Panc1 (cell line): ENCODE measurements around the gene GPR27.

Experiments used
- POLR2AphosphoS5 ChIP-seq: IDR thresholded peaks from 2 replicates; pipeline ENCODE4 v1.6.1; 2012; ENCODE audit warnings: mild to moderate bottlenecking, low read depth, low read length, moderate library complexity
- SIN3A ChIP-seq: IDR thresholded peaks from 2 replicates; pipeline ENCODE4 v1.6.1; 2012; ENCODE audit warnings: low read depth, mild to moderate bottlenecking, low read length, moderate library complexity, borderline replicate concordance; ENCODE audit not compliant: insufficient read depth
- TCF7L2 ChIP-seq: IDR thresholded peaks from 2 replicates; pipeline ENCODE4 v1.6.1; 2011; ENCODE audit warnings: mild to moderate bottlenecking, low read depth, low read length, inconsistent platforms
- TF ChIP-seq, protein P1 (sequence below): fragments of 450-650 bp; IDR thresholded peaks from 2 replicates; pipeline ENCODE4 v1.5.1; 2017; ENCODE audit warnings: mild to moderate bottlenecking

DNA sequence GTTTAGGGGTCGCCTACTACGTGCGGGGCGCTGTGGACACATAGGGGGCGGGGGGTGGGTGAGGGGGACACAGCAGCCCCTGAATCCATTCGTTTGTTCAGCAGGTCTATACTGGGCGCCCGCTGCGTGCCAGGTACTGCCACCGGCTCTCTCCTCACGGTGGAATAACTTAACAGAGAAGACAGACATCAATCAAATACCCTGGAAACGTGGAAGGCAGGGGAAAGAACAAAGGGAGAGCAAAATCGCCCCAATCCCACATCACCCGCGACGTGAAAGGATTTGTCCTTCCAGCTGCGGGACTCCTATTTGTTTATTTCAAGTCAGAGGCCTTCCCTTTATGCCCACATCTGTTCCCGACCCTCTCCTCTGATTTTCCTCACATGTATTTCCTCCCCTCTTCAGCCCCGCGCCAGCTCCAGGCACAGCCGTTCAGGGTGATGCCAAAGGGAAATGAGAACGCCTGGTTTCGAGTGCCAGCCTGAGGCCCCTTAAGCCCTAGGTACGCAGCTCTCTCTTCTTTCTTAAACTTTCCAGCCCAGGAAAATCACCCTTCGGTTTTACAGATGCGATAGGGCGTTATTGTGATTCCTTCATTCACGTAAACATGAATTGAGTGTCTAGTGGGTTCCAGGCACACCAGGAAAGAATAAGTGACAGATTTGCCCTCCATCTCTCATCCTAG is 32.0 kb downstream of the GPR27 start:
- TF ChIP-seq, protein P1, sequence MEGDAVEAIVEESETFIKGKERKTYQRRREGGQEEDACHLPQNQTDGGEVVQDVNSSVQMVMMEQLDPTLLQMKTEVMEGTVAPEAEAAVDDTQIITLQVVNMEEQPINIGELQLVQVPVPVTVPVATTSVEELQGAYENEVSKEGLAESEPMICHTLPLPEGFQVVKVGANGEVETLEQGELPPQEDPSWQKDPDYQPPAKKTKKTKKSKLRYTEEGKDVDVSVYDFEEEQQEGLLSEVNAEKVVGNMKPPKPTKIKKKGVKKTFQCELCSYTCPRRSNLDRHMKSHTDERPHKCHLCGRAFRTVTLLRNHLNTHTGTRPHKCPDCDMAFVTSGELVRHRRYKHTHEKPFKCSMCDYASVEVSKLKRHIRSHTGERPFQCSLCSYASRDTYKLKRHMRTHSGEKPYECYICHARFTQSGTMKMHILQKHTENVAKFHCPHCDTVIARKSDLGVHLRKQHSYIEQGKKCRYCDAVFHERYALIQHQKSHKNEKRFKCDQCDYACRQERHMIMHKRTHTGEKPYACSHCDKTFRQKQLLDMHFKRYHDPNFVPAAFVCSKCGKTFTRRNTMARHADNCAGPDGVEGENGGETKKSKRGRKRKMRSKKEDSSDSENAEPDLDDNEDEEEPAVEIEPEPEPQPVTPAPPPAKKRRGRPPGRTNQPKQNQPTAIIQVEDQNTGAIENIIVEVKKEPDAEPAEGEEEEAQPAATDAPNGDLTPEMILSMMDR = no peak
- no peak for TF ChIP-seq TCF7L2
- TF ChIP-seq POLR2AphosphoS5 = no peak
- TF ChIP-seq SIN3A = no peak
